Nephron progenitor cell (in vitro differentiated cells): ENCODE measurements around the gene ANAPC10.
A peak's percentile ranks its signal among the peaks of the same experiment; 100 is the strongest.

Experiments
- DNase-seq: peaks from one replicate; pipeline ENCODE4 v3.0.0; 2021
- H3K27ac Mint-ChIP-seq: 2 replicates; pipeline ENCODE4 v1.8.0; 2021; ENCODE audit warnings: mild to moderate bottlenecking, moderate library complexity, mixed read lengths
- H3K27me3 Mint-ChIP-seq: 2 replicates; pipeline ENCODE4 v1.8.0; 2021; ENCODE audit warnings: mild to moderate bottlenecking, low read depth, mixed read lengths; ENCODE audit not compliant: poor library complexity
- H3K36me3 Mint-ChIP-seq: 2 replicates; pipeline ENCODE4 v1.8.0; 2021; ENCODE audit warnings: low read depth, mixed read lengths
- H3K4me1 Mint-ChIP-seq: 2 replicates; pipeline ENCODE4 v1.8.0; 2021; ENCODE audit warnings: mixed read lengths
- H3K4me3 Mint-ChIP-seq: 2 replicates; pipeline ENCODE4 v1.8.0; 2021; ENCODE audit warnings: mild to moderate bottlenecking, moderate library complexity, mixed read lengths
- H3K9me3 Mint-ChIP-seq: 2 replicates; pipeline ENCODE4 v1.8.0; 2021; ENCODE audit warnings: mild to moderate bottlenecking, moderate library complexity, mixed read lengths
- CTCF ChIP-seq: fragments of 200-600 bp; sonication (generic); IDR thresholded peaks from 2 replicates; pipeline ENCODE4 v1.5.0; 2021; ENCODE audit warnings: antibody characterized with exemption

The ANAPC10 gene

GRCh38 chr4:145048817-145049216 is 49.2 kb downstream of the ANAPC10 start:
- peaks cover 6% of the 10 kb centered on the region for H3K9me3 Mint-ChIP-seq
- no peaks in the 10 kb centered on the region for H3K27me3 Mint-ChIP-seq
- no peak for TF ChIP-seq CTCF
- peaks cover 4% of the 10 kb centered on the region for H3K4me1 Mint-ChIP-seq
- peaks cover 26% of the 10 kb centered on the region for H3K36me3 Mint-ChIP-seq
- no peak overlapping the region for H3K27ac Mint-ChIP-seq
- DNase-seq, result no peak
- no peak overlapping the region for H3K4me3 Mint-ChIP-seq

DNA sequence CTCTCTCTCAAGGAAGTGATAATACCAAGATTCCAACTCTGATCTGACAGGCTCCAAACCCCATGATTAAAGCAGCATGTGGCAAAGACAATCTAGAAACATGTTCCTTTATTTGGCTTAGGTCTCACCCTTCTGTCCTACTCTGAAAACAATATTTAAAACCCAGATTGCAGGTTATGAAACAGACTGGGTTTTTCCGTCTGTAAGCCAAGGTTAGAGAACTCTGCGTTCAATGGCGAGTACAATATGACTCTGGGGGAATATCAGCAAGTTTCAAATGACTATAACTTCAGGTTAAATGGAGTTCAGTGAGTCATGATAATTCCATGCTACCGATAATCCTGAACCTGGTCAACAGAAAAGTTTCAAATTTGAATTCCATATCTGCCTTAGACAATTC is 50.8 kb downstream of the ANAPC10 start:
- Mint-ChIP-seq H3K27ac (peak overlapping the region; percentile 5), H3K4me3 (no peak overlapping the region)

DNA sequence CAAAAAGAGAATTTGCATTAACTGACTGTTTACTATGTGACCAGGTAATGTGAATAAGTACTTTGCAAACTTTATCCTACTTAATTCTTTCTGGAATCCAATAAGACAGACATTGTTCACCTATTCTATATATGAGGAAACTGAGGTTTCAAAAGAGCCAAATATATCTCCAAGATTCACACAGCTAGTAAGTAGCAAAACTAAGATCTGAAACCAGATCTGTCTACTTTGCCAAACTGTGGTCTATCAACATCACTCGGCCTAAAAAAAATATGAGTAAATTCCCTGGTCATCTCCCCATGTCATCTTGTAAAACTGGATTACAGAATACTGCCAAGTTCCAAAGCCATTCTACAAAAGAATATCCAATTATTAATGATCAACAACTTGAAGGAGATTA is 52.8 kb downstream of the ANAPC10 start:
- H3K4me3 Mint-ChIP-seq, result no peak overlapping the region
- no peak for DNase-seq
- no peak for TF ChIP-seq CTCF
- H3K4me1 Mint-ChIP-seq, result peaks cover 8% of the 10 kb centered on the region
- no peak overlapping the region for H3K27ac Mint-ChIP-seq
- peaks cover 3% of the 10 kb centered on the region for H3K9me3 Mint-ChIP-seq
- H3K27me3 Mint-ChIP-seq, result no peaks in the 10 kb centered on the region
- H3K36me3 Mint-ChIP-seq, result peaks cover 16% of the 10 kb centered on the region

More for the DNA sequence above, 50.8 kb downstream of the ANAPC10 start:
- TF ChIP-seq CTCF, result no peak
- DNase-seq, result no peak
- Mint-ChIP-seq H3K4me1 (peaks cover 8% of the 10 kb centered on the region), H3K27me3 (no peaks in the 10 kb centered on the region), H3K36me3 (peaks cover 26% of the 10 kb centered on the region), H3K9me3 (peaks cover 6% of the 10 kb centered on the region)

DNA sequence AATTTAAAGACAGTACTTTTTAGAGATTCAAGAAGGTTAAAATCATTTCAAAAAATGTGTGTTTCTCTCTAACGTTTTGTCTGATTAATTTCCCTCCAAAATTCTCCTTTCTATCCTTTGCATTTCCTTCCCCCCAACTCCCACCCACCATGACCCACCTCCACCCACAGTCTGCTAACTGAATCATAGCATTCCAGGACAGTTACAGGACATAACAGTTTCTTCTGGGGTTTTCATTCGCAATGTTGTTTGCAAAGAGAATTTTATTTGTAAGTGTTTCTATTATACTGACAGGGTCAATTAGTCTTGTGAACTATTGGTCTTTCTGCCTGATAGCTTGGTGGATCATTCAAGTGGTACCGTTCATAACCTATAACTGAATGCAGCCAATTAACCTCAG is 53.7 kb downstream of the ANAPC10 start:
- DNase-seq, result no peak
- peaks cover 8% of the 10 kb centered on the region for H3K4me1 Mint-ChIP-seq

GRCh38 chr4:145043306-145043705 is 54.7 kb downstream of the ANAPC10 start:
- no peak for DNase-seq
- TF ChIP-seq CTCF, result no peak
- Mint-ChIP-seq H3K4me3 (no peak overlapping the region), H3K27me3 (no peaks in the 10 kb centered on the region), H3K4me1 (peaks cover 8% of the 10 kb centered on the region), H3K36me3 (peaks cover 22% of the 10 kb centered on the region), H3K27ac (no peak overlapping the region), H3K9me3 (no peaks in the 10 kb centered on the region)

More for the DNA sequence above, 53.7 kb downstream of the ANAPC10 start:
- H3K36me3 Mint-ChIP-seq, result peaks cover 18% of the 10 kb centered on the region
- H3K27ac Mint-ChIP-seq, result no peak overlapping the region
- no peaks in the 10 kb centered on the region for H3K27me3 Mint-ChIP-seq
- H3K4me3 Mint-ChIP-seq, result no peak overlapping the region
- TF ChIP-seq CTCF, result no peak
- no peaks in the 10 kb centered on the region for H3K9me3 Mint-ChIP-seq

GRCh38 chr4:145042601-145043285 is 55.3 kb downstream of the ANAPC10 start:
- Mint-ChIP-seq H3K27ac (no peak overlapping the region), H3K9me3 (no peaks in the 10 kb centered on the region), H3K36me3 (peaks cover 22% of the 10 kb centered on the region), H3K4me3 (no peak overlapping the region), H3K4me1 (peaks cover 8% of the 10 kb centered on the region), H3K27me3 (no peaks in the 10 kb centered on the region)
- no peak for TF ChIP-seq CTCF
- DNase-seq, result no peak
